HEK293 (cell line): ENCODE data around the gene TAPBPL.
"Not testable (repeated sequence)": the region's sequence is repeated elsewhere in the genome, so short reads cannot be mapped to it uniquely, and the experiment has no call there.

Experiments
- CTCF ChIA-PET: fragments of 350-600 bp; formaldehyde crosslinking; extraction: SDS; loops from one replicate; lab custom pipeline; 2021; ENCODE audit warnings: antibody characterized with exemption; lab: Yijun Ruan, JAX
- POLR2A ChIA-PET: fragments of 300-600 bp; formaldehyde crosslinking; extraction: SDS; loops from one replicate; lab custom pipeline; 2020; ENCODE audit warnings: antibody characterized with exemption, inconsistent platforms; lab: Yijun Ruan, JAX
- H3K27ac ChIP-seq: fragments of 200-500 bp; sonication (Bioruptor generic); 2 replicates; pipeline ENCODE4 v1.5.1; 2014; ENCODE audit warnings: low read depth, low read length, control low read depth, inconsistent platforms; ENCODE audit errors: extremely low read depth
- H3K36me3 ChIP-seq, 2 experiments: fragments of 200-500 bp in 1 of 2; sonication (Bioruptor generic) in 1 of 2; 1 replicate in 1 of 2; 2 replicates in 1 of 2; pipeline ENCODE4 v1.5.1; 2014 to 2017; ENCODE audit warnings: inconsistent platforms in 2 of 2, low read length in 2 of 2; ENCODE audit not compliant: control insufficient read depth in 2 of 2, insufficient read depth in 1 of 2
- H3K4me1 ChIP-seq: fragments of 200-500 bp; sonication (Bioruptor generic); 2 replicates; pipeline ENCODE4 v1.5.1; 2014; ENCODE audit warnings: mild to moderate bottlenecking, low read length, inconsistent platforms; ENCODE audit not compliant: control insufficient read depth, insufficient read depth
- H3K4me3 ChIP-seq: 2 replicates; pipeline ENCODE4 v1.5.1; 2011; ENCODE audit warnings: low read depth, mild to moderate bottlenecking, control low read depth, low read length, moderate library complexity
- H3K9me3 ChIP-seq: fragments of 200-500 bp; sonication (Bioruptor generic); 2 replicates; pipeline ENCODE4 v1.5.1; 2014; ENCODE audit warnings: low read depth, low read length, inconsistent platforms; ENCODE audit not compliant: control insufficient read depth, insufficient read depth
- FEZF1 ChIP-seq: fragments of 450-650 bp; formaldehyde crosslinking; IDR thresholded peaks from 2 replicates; pipeline ENCODE4 v1.5.1; 2016; ENCODE audit warnings: missing biosample characterization, missing genetic modification characterization
- ZBTB20 ChIP-seq: fragments of 450-650 bp; formaldehyde crosslinking; IDR thresholded peaks from 2 replicates; pipeline ENCODE4 v1.5.1; 2016; ENCODE audit warnings: missing biosample characterization, missing genetic modification characterization
- ZFP41 ChIP-seq: fragments of 450-650 bp; formaldehyde crosslinking; IDR thresholded peaks from 2 replicates; pipeline ENCODE4 v1.5.1; 2016; ENCODE audit warnings: missing biosample characterization, missing genetic modification characterization, borderline replicate concordance
- ZNF138 ChIP-seq: fragments of 450-650 bp; formaldehyde crosslinking; IDR thresholded peaks from 2 replicates; pipeline ENCODE4 v1.5.1; 2016; ENCODE audit warnings: missing biosample characterization, missing genetic modification characterization, borderline replicate concordance
- ZNF175 ChIP-seq: fragments of 450-650 bp; formaldehyde crosslinking; IDR thresholded peaks from 2 replicates; pipeline ENCODE4 v1.5.1; 2016; ENCODE audit warnings: missing biosample characterization, missing genetic modification characterization
- ZNF19 ChIP-seq: fragments of 450-650 bp; formaldehyde crosslinking; IDR thresholded peaks from 2 replicates; pipeline ENCODE4; 2016; ENCODE audit warnings: missing biosample characterization, missing genetic modification characterization, low read depth
- ZNF2 ChIP-seq: fragments of 450-650 bp; formaldehyde crosslinking; IDR thresholded peaks from 2 replicates; pipeline ENCODE4 v1.5.1; 2016; ENCODE audit warnings: missing biosample characterization, missing genetic modification characterization
- ZNF223 ChIP-seq: fragments of 450-650 bp; formaldehyde crosslinking; IDR thresholded peaks from 2 replicates; pipeline ENCODE4 v1.5.1; 2016; ENCODE audit warnings: missing biosample characterization, missing genetic modification characterization
- ZNF302 ChIP-seq: fragments of 450-650 bp; formaldehyde crosslinking; IDR thresholded peaks from 2 replicates; pipeline ENCODE4 v1.5.1; 2016; ENCODE audit warnings: missing biosample characterization, missing genetic modification characterization, low read depth
- ZNF514 ChIP-seq: fragments of 450-650 bp; formaldehyde crosslinking; IDR thresholded peaks from 2 replicates; pipeline ENCODE4 v1.5.1; 2016; ENCODE audit warnings: missing biosample characterization, missing genetic modification characterization
- ZNF558 ChIP-seq: fragments of 450-650 bp; formaldehyde crosslinking; IDR thresholded peaks from 2 replicates; pipeline ENCODE4 v1.5.1; 2016; ENCODE audit warnings: missing biosample characterization, missing genetic modification characterization
- ZNF585B ChIP-seq: fragments of 450-650 bp; formaldehyde crosslinking; IDR thresholded peaks from 2 replicates; pipeline ENCODE4 v1.5.1; 2016; ENCODE audit warnings: missing biosample characterization, missing genetic modification characterization
- ZNF629 ChIP-seq: fragments of 450-650 bp; formaldehyde crosslinking; IDR thresholded peaks from 2 replicates; pipeline ENCODE4 v1.5.1; 2017; ENCODE audit warnings: missing biosample characterization, missing genetic modification characterization
- ZNF660 ChIP-seq: fragments of 450-650 bp; IDR thresholded peaks from 2 replicates; pipeline ENCODE4 v1.5.1; 2018; ENCODE audit warnings: missing biosample characterization, mild to moderate bottlenecking, missing genetic modification characterization
- ZNF707 ChIP-seq: fragments of 450-650 bp; formaldehyde crosslinking; IDR thresholded peaks from 2 replicates; pipeline ENCODE4 v1.5.1; 2016; ENCODE audit warnings: missing biosample characterization, missing genetic modification characterization
- ZSCAN16 ChIP-seq: fragments of 450-650 bp; formaldehyde crosslinking; IDR thresholded peaks from 2 replicates; pipeline ENCODE4 v1.5.1; 2016; ENCODE audit warnings: missing biosample characterization, missing genetic modification characterization
- TF ChIP-seq, protein P1 (sequence below): fragments of 450-650 bp; formaldehyde crosslinking; IDR thresholded peaks from 2 replicates; pipeline ENCODE4 v1.5.1; 2016; ENCODE audit warnings: missing biosample characterization, missing genetic modification characterization
- TF ChIP-seq, protein P2 (sequence below): fragments of 450-650 bp; formaldehyde crosslinking; IDR thresholded peaks from 2 replicates; pipeline ENCODE4 v1.5.1; 2016; ENCODE audit warnings: missing biosample characterization, missing genetic modification characterization
- TF ChIP-seq, protein P3 (sequence below): fragments of 450-650 bp; formaldehyde crosslinking; IDR thresholded peaks from 2 replicates; pipeline ENCODE4 v1.5.1; 2017; ENCODE audit warnings: missing biosample characterization, mild to moderate bottlenecking, missing genetic modification characterization, moderate library complexity
- TF ChIP-seq, protein P4 (sequence below): fragments of 450-650 bp; formaldehyde crosslinking; IDR thresholded peaks from 2 replicates; pipeline ENCODE4; 2016; ENCODE audit warnings: missing biosample characterization, missing genetic modification characterization

Gene TAPBPL

DNA sequence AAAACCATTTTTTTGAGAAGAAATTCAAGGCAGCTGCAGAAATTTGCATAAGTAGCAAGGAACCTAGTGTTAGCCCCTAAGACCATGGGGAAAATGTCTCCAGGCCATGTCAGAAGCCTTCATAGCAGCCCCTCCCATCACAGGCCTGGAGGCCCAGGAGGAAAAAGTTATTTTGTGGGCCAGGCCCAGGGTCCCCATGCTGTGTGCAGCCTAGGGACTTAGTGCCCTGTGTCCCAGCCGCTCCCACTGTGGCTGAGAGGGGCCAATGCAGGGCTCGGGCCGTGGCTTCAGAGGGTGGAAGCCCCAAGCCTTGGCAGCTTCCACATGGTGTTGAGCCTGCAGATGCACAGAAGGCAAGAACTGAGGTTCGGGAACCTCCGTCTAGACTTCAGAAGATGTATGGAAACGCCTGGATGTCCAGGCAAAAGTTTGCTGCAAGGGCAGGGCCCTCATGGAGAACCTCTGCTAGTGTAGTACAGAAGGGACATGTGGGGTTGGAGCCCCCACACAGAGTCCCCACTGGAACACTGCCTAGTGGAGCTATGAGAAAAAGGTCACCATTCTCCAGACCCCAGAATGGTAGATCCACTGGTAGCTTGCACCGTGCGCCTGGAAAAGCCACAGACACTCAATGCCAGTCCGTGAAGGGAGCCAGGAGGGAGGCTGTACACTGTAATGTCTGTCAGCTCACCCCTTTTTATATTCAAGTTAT, 15.9 kb downstream of the TAPBPL start:
- peak; percentile 81 for TF ChIP-seq ZNF585B (tag by site-specific recombination)
- H3K4me1 ChIP-seq, H3K9me3 ChIP-seq, H3K27ac ChIP-seq, H3K4me3 ChIP-seq: not testable (repeated sequence)
- CTCF ChIA-PET = interaction anchor here (1.7 to 2.2 kb wide), 3 partner anchors 44 to 184 kb away, joined by 6 to 11 read pairs (median 9); no protein-coding TSS in a partner anchor
- POLR2A ChIA-PET = interaction anchor here (0.6 kb wide), 1 partner anchor 21 kb away, joined by 3 read pairs; no protein-coding TSS in a partner anchor
- H3K36me3 ChIP-seq = peaks cover 9 to 41% of the 10 kb centered on the region in 2 experiments

DNA sequence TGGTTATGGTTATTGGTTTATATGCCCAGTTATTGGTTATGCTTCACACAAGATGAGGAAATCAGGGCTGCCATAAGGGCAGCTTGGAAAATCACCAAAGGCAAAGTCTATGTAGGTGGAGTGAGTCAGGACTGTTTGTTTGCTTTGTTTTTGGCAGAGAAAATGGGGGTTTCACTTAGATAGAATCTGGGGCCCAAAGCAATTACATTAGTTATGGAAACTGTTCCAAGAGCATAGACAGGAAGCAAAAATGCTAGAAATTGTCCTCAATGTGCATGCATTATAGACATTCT, 16.4 kb downstream of the TAPBPL start:
- Histone ChIP-seq H3K36me3 (peaks cover 9 to 36% of the 10 kb centered on the region in 2 experiments), H3K4me1 (peaks cover 2% of the 10 kb centered on the region; the same call in 1 of the 2 replicates), H3K27ac (no peak overlapping the region), H3K4me3 (no peak overlapping the region), H3K9me3 (no peaks in the 10 kb centered on the region)
- POLR2A ChIA-PET = interaction anchor here (3.4 kb wide), 1 partner anchor 67 kb away, joined by 50 read pairs; the partner anchor contains the start of gene GAPDH
- no peak for TF ChIP-seq ZSCAN16 (tag by site-specific recombination)
- TF ChIP-seq ZNF660 (tag by site-specific recombination) = no peak
- no peak for TF ChIP-seq ZNF514
- no peak for TF ChIP-seq ZNF302 (tag by site-specific recombination)
- no peak for TF ChIP-seq ZNF629 (tag by site-specific recombination)
- TF ChIP-seq, protein P1, sequence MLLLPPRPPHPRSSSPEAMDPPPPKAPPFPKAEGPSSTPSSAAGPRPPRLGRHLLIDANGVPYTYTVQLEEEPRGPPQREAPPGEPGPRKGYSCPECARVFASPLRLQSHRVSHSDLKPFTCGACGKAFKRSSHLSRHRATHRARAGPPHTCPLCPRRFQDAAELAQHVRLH (tag by site-specific recombination) = no peak
- TF ChIP-seq, protein P2, sequence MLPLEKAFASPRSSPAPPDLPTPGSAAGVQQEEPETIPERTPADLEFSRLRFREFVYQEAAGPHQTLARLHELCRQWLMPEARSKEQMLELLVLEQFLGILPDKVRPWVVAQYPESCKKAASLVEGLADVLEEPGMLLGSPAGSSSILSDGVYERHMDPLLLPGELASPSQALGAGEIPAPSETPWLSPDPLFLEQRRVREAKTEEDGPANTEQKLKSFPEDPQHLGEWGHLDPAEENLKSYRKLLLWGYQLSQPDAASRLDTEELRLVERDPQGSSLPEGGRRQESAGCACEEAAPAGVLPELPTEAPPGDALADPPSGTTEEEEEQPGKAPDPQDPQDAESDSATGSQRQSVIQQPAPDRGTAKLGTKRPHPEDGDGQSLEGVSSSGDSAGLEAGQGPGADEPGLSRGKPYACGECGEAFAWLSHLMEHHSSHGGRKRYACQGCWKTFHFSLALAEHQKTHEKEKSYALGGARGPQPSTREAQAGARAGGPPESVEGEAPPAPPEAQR = no peak
- no peak for TF ChIP-seq ZNF223 (tag by site-specific recombination)
- no peak for TF ChIP-seq ZNF19 (tag by site-specific recombination)
- TF ChIP-seq ZBTB20 = no peak
- TF ChIP-seq ZNF138 (tag by site-specific recombination) = no peak
- TF ChIP-seq ZFP41 = no peak
- TF ChIP-seq, protein P3, sequence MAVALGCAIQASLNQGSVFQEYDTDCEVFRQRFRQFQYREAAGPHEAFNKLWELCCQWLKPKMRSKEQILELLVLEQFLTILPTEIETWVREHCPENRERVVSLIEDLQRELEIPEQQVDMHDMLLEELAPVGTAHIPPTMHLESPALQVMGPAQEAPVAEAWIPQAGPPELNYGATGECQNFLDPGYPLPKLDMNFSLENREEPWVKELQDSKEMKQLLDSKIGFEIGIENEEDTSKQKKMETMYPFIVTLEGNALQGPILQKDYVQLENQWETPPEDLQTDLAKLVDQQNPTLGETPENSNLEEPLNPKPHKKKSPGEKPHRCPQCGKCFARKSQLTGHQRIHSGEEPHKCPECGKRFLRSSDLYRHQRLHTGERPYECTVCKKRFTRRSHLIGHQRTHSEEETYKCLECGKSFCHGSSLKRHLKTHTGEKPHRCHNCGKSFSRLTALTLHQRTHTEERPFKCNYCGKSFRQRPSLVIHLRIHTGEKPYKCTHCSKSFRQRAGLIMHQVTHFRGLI (tag by site-specific recombination) = no peak
- no peak for TF ChIP-seq ZNF707 (tag by site-specific recombination)
- no peak for TF ChIP-seq ZNF2
- no peak for TF ChIP-seq FEZF1 (tag by site-specific recombination)
- no peak for TF ChIP-seq ZNF558
- TF ChIP-seq, protein P4, sequence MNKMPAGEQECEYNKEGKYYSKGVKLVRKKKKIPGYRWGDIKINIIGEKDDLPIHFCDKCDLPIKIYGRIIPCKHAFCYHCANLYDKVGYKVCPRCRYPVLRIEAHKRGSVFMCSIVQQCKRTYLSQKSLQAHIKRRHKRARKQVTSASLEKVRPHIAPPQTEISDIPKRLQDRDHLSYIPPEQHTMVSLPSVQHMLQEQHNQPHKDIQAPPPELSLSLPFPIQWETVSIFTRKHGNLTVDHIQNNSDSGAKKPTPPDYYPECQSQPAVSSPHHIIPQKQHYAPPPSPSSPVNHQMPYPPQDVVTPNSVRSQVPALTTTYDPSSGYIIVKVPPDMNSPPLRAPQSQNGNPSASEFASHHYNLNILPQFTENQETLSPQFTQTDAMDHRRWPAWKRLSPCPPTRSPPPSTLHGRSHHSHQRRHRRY (tag by site-specific recombination) = no peak
- TF ChIP-seq ZNF175 (tag by site-specific recombination) = no peak
- CTCF ChIA-PET = interaction anchor here (0.8 to 2.2 kb wide), 4 partner anchors 44 to 479 kb away, joined by 3 to 11 read pairs (median 8); no protein-coding TSS in a partner anchor
